Transverse colon (tissue), 4 donors: Measurements from ENCODE around the gene LRRC47.

Source experiments
- CTCF ChIP-seq, 5 experiments: fragments of 200-600 bp in 3 of 5; fragments of 450-650 bp in 2 of 5; sonication (generic) in 3 of 5; IDR thresholded peaks; 1 replicate in 2 of 5; 2 replicates in 3 of 5; pipeline ENCODE4 v1.5.1; 2016 to 2017; ENCODE audit warnings: antibody characterized with exemption in 5 of 5, inconsistent platforms in 3 of 5, mild to moderate bottlenecking in 2 of 5, moderate library complexity in 1 of 5
- POLR2AphosphoS5 ChIP-seq, 3 donors: sonication (generic); formaldehyde crosslinking; IDR thresholded peaks; one replicate each; pipeline ENCODE4 v1.6.1; 2016; ENCODE audit warnings: antibody characterized with exemption in 3 of 3

GRCh38 chr1:3807769-3808168, 11.5 kb upstream of the LRRC47 start:
- TF ChIP-seq CTCF (IDR thresholded peaks at IDR 0.05) = no peak
- no peak for TF ChIP-seq POLR2AphosphoS5 (IDR thresholded peaks at IDR 0.05)
